ENCODE measurements around the gene PLAC8. TPM values are rescaled to one million over a fixed set of nuclear protein-coding genes. Genes with fewer than 3 reads are reported as not detected.
"Not testable (repeated sequence)": the region's sequence is repeated elsewhere in the genome, so short reads cannot be mapped to it uniquely, and the experiment has no call there.

The PLAC8 gene
- total RNA-seq, 1 experiment from 2014 or later: 18.2 TPM

GRCh38 chr4:83074086-83074704 is 40.3 kb downstream of the PLAC8 start:
- DNase-seq (ENCODE audit: low spot score): peak; percentile 77

GRCh38 chr4:83071116-83071515 is 43.4 kb downstream of the PLAC8 start:
- DNase-seq (ENCODE audit: low spot score): no peak

- DNase-seq (ENCODE audit: low spot score): no peak
Measured at GRCh38 chr4:83067058-83067639, 47.4 kb downstream of the PLAC8 start.

GRCh38 chr4:83065266-83065665 is 49.3 kb downstream of the PLAC8 start:
- no peak for DNase-seq (ENCODE audit: low spot score)

- no peak for DNase-seq (ENCODE audit: low spot score)
Measured at GRCh38 chr4:83062739-83063138, 51.8 kb downstream of the PLAC8 start.

- DNase-seq (ENCODE audit: low spot score): no peak
Measured at GRCh38 chr4:83054928-83055327, 59.6 kb downstream of the PLAC8 start.

- DNase-seq (ENCODE audit: low spot score): not testable (repeated sequence)
Measured at GRCh38 chr4:83048781-83049180, 65.7 kb downstream of the PLAC8 start.

GRCh38 chr4:83046693-83047473 is 67.6 kb downstream of the PLAC8 start:
- no peak for DNase-seq (ENCODE audit: low spot score)

GRCh38 chr4:83043801-83044407 is 70.6 kb downstream of the PLAC8 start:
- DNase-seq (ENCODE audit: low spot score): no peak

GRCh38 chr4:83043157-83043556 is 71.4 kb downstream of the PLAC8 start:
- not testable (repeated sequence) for DNase-seq (ENCODE audit: low spot score)

- no peak for DNase-seq (ENCODE audit: low spot score)
Measured at GRCh38 chr4:83040269-83040668, 74.3 kb downstream of the PLAC8 start.

Other genes with a start within 250 kb of the PLAC8 start
- 132 and 136 TPM in 2 replicates for gene SEC31A, start 223.6 kb downstream of the PLAC8 start, total RNA-seq (2014; rRNA removed; shearing (Covaris generic))
- gene THAP9, start 214.0 kb downstream of the PLAC8 start, total RNA-seq (2014; rRNA removed; shearing (Covaris generic)): 1.5 and 3.3 TPM in 2 replicates
- gene LIN54, start 103.9 kb downstream of the PLAC8 start, total RNA-seq (2014; rRNA removed; shearing (Covaris generic)): 13.9 and 15.4 TPM in 2 replicates
- gene COPS4, start 79.5 kb downstream of the PLAC8 start, total RNA-seq (2014; rRNA removed; shearing (Covaris generic)): 99.9 and 103 TPM in 2 replicates
- gene COQ2, start 170.1 kb upstream of the PLAC8 start, total RNA-seq (2014; rRNA removed; shearing (Covaris generic)): 23.9 and 39.4 TPM in 2 replicates
- 5.2 and 5.6 TPM in 2 replicates for gene HPSE, start 220.1 kb upstream of the PLAC8 start, total RNA-seq (2014; rRNA removed; shearing (Covaris generic))

Measured in H4 (cell line).